ENCODE results near the gene CHCHD3. TPM values are rescaled to one million over a fixed set of nuclear protein-coding genes. Genes with fewer than 3 reads are reported as not detected.

The CHCHD3 gene
- total and polyA plus RNA-seq, 4 donors = 29.1 to 50.3 (median 36.0) TPM

DNA sequence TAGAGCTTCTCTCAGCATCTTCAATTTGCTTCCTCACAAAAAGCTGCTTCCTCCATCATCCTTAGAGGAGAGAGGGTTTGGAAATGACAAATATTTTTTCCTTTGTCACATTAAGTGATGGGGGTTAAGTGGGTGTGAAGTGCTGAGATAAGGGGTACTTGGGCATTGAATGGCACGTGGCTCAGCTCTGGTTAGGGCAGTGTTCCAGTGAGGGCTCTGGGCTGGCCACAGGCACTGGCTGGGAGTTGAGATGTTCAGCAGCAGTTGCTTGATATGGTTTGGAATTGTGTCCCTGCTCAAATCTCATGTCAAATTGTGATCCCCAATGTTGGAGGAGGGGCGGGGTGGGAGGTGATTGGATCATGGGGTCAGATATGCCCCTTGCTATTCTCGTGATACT, 33.7 kb upstream of the CHCHD3 start:
- 48 to 49% methylated on average over 3 of the region's 3 CpGs for WGBS, 2 donors
- no peaks in the 10 kb centered on the region for H3K4me1 ChIP-seq (ENCODE audit: control insufficient read depth in 1 of 2, insufficient read depth in 2 of 2, low read length in 2 of 2)
- no peak overlapping the region for H3K27ac ChIP-seq (ENCODE audit: low read depth in 1 of 2, low read length in 2 of 2)
- DNase-seq = no peak
- ATAC-seq (ENCODE audit: low FRiP score) = no peak
- intact Hi-C loops (cut with DNase I) = no loop called here
- H3K9me3 ChIP-seq (ENCODE audit: control insufficient read depth, low read length) = no peaks in the 10 kb centered on the region
- H3K4me3 ChIP-seq (ENCODE audit: low read length in 2 of 2) = no peak overlapping the region
- H3K36me3 ChIP-seq (ENCODE audit: control insufficient read depth in 1 of 2, insufficient read depth in 2 of 2, low read length in 1 of 2) = no peaks in the 10 kb centered on the region
- no peaks in the 10 kb centered on the region for H3K27me3 ChIP-seq (ENCODE audit: control insufficient read depth in 1 of 2, insufficient read depth in 2 of 2, low read length in 1 of 2)

- H3K4me1 ChIP-seq (ENCODE audit: control insufficient read depth in 1 of 2, insufficient read depth in 2 of 2, low read length in 2 of 2) = no peaks in the 10 kb centered on the region
- no peak overlapping the region for H3K27ac ChIP-seq (ENCODE audit: low read depth in 1 of 2, low read length in 2 of 2)
- intact Hi-C loops (cut with DNase I) = no loop called here
- ATAC-seq (ENCODE audit: low FRiP score) (no peak), DNase-seq (no peak)
- H3K9me3 ChIP-seq (ENCODE audit: control insufficient read depth, low read length) = no peaks in the 10 kb centered on the region
- H3K36me3 ChIP-seq (ENCODE audit: control insufficient read depth in 1 of 2, insufficient read depth in 2 of 2, low read length in 1 of 2) = no peaks in the 10 kb centered on the region
- H3K4me3 ChIP-seq (ENCODE audit: low read length in 2 of 2) = no peak overlapping the region
- no peaks in the 10 kb centered on the region for H3K27me3 ChIP-seq (ENCODE audit: control insufficient read depth in 1 of 2, insufficient read depth in 2 of 2, low read length in 1 of 2)
- WGBS, 2 donors = 37 to 38% methylated on average over 1 of the region's 1 CpG
Measured at GRCh38 chr7:133114519-133114918, 32.6 kb upstream of the CHCHD3 start.

DNA sequence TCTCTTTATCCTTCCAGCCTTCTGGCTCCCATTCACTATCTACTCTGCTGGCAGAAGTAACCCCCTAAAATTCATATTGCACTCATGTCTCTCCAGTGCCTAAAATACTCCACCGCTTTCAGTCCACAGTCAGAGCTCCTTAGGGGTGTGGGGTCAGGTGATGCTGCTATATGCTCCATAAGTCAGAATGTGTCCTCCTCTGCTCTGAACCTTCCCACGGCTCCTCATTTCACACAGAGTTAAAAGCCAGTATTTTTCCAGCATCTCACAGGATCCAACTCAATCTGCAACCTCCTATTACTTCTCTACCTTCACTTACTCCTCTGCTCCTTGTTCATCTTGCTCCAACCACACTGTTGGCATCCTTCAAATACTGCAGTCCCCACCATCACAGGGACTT, 31.1 kb upstream of the CHCHD3 start:
- Histone ChIP-seq H3K9me3 (ENCODE audit: control insufficient read depth, low read length) (no peaks in the 10 kb centered on the region), H3K27me3 (ENCODE audit: control insufficient read depth in 1 of 2, insufficient read depth in 2 of 2, low read length in 1 of 2) (no peaks in the 10 kb centered on the region), H3K4me1 (ENCODE audit: control insufficient read depth in 1 of 2, insufficient read depth in 2 of 2, low read length in 2 of 2) (no peaks in the 10 kb centered on the region), H3K4me3 (ENCODE audit: low read length in 2 of 2) (no peak overlapping the region), H3K36me3 (ENCODE audit: control insufficient read depth in 1 of 2, insufficient read depth in 2 of 2, low read length in 1 of 2) (no peaks in the 10 kb centered on the region), H3K27ac (ENCODE audit: low read depth in 1 of 2, low read length in 2 of 2) (no peak overlapping the region)
- ATAC-seq (ENCODE audit: low FRiP score) = no peak
- no peak for DNase-seq
- intact Hi-C loops (cut with DNase I) = no loop called here
- 90 to 91% methylated on average over 2 of the region's 2 CpGs for WGBS, 2 donors

DNA sequence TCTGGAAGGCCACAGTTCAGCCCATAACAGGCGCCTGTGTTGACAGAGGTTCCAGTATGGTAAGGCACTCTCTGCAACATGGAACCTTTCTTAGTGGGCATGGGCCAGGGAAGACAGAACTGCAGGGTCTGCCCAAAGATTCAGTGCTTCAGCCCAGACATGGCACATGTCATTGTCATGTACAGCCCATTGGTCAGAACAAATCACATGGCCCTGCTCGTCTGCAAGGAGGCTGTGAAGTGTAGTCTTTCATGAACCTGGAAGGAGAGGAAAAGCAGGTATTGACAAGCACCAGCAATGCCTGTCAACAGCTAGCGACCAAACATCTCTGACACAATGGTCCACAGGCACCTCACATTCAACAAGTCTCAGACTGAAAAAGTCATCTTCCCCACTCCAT, 30.4 kb upstream of the CHCHD3 start:
- no peak overlapping the region for H3K27ac ChIP-seq (ENCODE audit: low read depth in 1 of 2, low read length in 2 of 2)
- H3K36me3 ChIP-seq (ENCODE audit: control insufficient read depth in 1 of 2, insufficient read depth in 2 of 2, low read length in 1 of 2) = no peaks in the 10 kb centered on the region
- no peaks in the 10 kb centered on the region for H3K4me1 ChIP-seq (ENCODE audit: control insufficient read depth in 1 of 2, insufficient read depth in 2 of 2, low read length in 2 of 2)
- H3K9me3 ChIP-seq (ENCODE audit: control insufficient read depth, low read length) = no peaks in the 10 kb centered on the region
- DNase-seq = no peak
- 64 to 75% methylated on average over 3 of the region's 3 CpGs for WGBS, 2 donors
- H3K4me3 ChIP-seq (ENCODE audit: low read length in 2 of 2) = no peak overlapping the region
- no peak for ATAC-seq (ENCODE audit: low FRiP score)
- no peaks in the 10 kb centered on the region for H3K27me3 ChIP-seq (ENCODE audit: control insufficient read depth in 1 of 2, insufficient read depth in 2 of 2, low read length in 1 of 2)
- intact Hi-C loops (cut with DNase I) = no loop called here

GRCh38 chr7:133110312-133110711, 28.4 kb upstream of the CHCHD3 start:
- H3K9me3 ChIP-seq (ENCODE audit: control insufficient read depth, low read length) = peaks cover 8% of the 10 kb centered on the region
- no peak for DNase-seq
- ATAC-seq (ENCODE audit: low FRiP score) = no peak
- intact Hi-C loops (cut with DNase I) = no loop called here
- H3K4me1 ChIP-seq (ENCODE audit: control insufficient read depth in 1 of 2, insufficient read depth in 2 of 2, low read length in 2 of 2) = no peaks in the 10 kb centered on the region
- 83 to 88% methylated on average over 4 of the region's 4 CpGs for WGBS, 2 donors
- no peak overlapping the region for H3K27ac ChIP-seq (ENCODE audit: low read depth in 1 of 2, low read length in 2 of 2)
- no peak overlapping the region for H3K4me3 ChIP-seq (ENCODE audit: low read length in 2 of 2)
- H3K27me3 ChIP-seq (ENCODE audit: control insufficient read depth in 1 of 2, insufficient read depth in 2 of 2, low read length in 1 of 2) = no peaks in the 10 kb centered on the region
- H3K36me3 ChIP-seq (ENCODE audit: control insufficient read depth in 1 of 2, insufficient read depth in 2 of 2, low read length in 1 of 2) = no peaks in the 10 kb centered on the region

DNA sequence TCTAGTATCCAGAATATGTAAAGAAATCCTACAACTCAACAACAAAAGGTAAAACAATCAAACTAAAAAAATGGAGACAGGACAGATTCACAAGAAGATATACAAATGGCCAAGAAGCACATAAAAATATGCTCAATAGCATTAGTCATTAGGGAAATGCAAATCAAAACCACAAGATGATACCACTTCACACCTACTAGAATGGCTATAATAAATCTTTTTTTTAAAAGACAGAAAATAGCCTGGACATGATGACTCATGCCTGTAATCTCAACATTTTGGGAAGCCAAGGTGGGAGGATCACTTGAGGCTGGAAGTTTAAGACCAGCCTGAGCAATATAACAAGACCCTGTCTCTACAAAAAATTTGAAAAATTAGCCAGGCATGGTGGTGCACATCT, 27.9 kb upstream of the CHCHD3 start:
- intact Hi-C loops (cut with DNase I) = no loop called here
- H3K27me3 ChIP-seq (ENCODE audit: control insufficient read depth in 1 of 2, insufficient read depth in 2 of 2, low read length in 1 of 2) = no peaks in the 10 kb centered on the region
- H3K36me3 ChIP-seq (ENCODE audit: control insufficient read depth in 1 of 2, insufficient read depth in 2 of 2, low read length in 1 of 2) = no peaks in the 10 kb centered on the region
- no peak overlapping the region for H3K4me3 ChIP-seq (ENCODE audit: low read length in 2 of 2)
- peaks cover 9% of the 10 kb centered on the region for H3K9me3 ChIP-seq (ENCODE audit: control insufficient read depth, low read length)
- H3K4me1 ChIP-seq (ENCODE audit: control insufficient read depth in 1 of 2, insufficient read depth in 2 of 2, low read length in 2 of 2) = no peaks in the 10 kb centered on the region
- no peak overlapping the region for H3K27ac ChIP-seq (ENCODE audit: low read depth in 1 of 2, low read length in 2 of 2)
- ATAC-seq (ENCODE audit: low FRiP score) (no peak), DNase-seq (no peak)

DNA sequence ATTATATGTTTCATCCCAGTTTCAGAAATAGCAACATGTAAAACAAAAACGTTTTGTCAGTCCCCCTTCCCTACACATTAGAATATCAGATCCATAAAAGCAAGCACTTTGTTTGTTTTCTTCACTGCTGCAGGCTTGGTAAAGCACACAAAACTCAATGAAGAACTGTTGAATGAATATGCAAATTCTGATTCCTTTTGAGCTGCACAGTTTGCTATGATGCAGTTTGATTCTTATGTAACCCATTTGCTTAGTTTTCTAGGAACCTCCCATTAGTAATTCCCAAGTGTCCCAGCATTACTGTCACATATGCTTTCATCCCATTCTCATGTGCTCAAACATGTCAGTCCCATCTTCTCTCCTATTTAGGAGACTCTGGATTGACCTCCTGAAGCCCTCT, 26.1 kb upstream of the CHCHD3 start:
- Histone ChIP-seq H3K27ac (ENCODE audit: low read depth in 1 of 2, low read length in 2 of 2) (no peak overlapping the region), H3K27me3 (ENCODE audit: control insufficient read depth in 1 of 2, insufficient read depth in 2 of 2, low read length in 1 of 2) (no peaks in the 10 kb centered on the region), H3K36me3 (ENCODE audit: control insufficient read depth in 1 of 2, insufficient read depth in 2 of 2, low read length in 1 of 2) (no peaks in the 10 kb centered on the region), H3K4me1 (ENCODE audit: control insufficient read depth in 1 of 2, insufficient read depth in 2 of 2, low read length in 2 of 2) (no peaks in the 10 kb centered on the region), H3K4me3 (ENCODE audit: low read length in 2 of 2) (no peak overlapping the region), H3K9me3 (ENCODE audit: control insufficient read depth, low read length) (peaks cover 9% of the 10 kb centered on the region)
- ATAC-seq (ENCODE audit: low FRiP score) = no peak
- no peak for DNase-seq
- intact Hi-C loops (cut with DNase I) = no loop called here
- WGBS, 2 donors = 10 to 22% methylated on average over 1 of the region's 1 CpG

GRCh38 chr7:133102276-133103060, 20.6 kb upstream of the CHCHD3 start:
- Histone ChIP-seq H3K27me3 (ENCODE audit: control insufficient read depth in 1 of 2, insufficient read depth in 2 of 2, low read length in 1 of 2) (no peaks in the 10 kb centered on the region), H3K9me3 (ENCODE audit: control insufficient read depth, low read length) (peaks cover 9% of the 10 kb centered on the region), H3K27ac (ENCODE audit: low read depth in 1 of 2, low read length in 2 of 2) (no peak overlapping the region), H3K4me1 (ENCODE audit: control insufficient read depth in 1 of 2, insufficient read depth in 2 of 2, low read length in 2 of 2) (no peaks in the 10 kb centered on the region), H3K4me3 (ENCODE audit: low read length in 2 of 2) (no peak overlapping the region), H3K36me3 (ENCODE audit: control insufficient read depth in 1 of 2, insufficient read depth in 2 of 2, low read length in 1 of 2) (no peaks in the 10 kb centered on the region)
- ATAC-seq (ENCODE audit: low FRiP score) (no peak), DNase-seq (no peak)
- 64 to 68% methylated on average over 6 of the region's 6 CpGs for WGBS, 2 donors
- intact Hi-C loops (cut with DNase I) = no loop called here

DNA sequence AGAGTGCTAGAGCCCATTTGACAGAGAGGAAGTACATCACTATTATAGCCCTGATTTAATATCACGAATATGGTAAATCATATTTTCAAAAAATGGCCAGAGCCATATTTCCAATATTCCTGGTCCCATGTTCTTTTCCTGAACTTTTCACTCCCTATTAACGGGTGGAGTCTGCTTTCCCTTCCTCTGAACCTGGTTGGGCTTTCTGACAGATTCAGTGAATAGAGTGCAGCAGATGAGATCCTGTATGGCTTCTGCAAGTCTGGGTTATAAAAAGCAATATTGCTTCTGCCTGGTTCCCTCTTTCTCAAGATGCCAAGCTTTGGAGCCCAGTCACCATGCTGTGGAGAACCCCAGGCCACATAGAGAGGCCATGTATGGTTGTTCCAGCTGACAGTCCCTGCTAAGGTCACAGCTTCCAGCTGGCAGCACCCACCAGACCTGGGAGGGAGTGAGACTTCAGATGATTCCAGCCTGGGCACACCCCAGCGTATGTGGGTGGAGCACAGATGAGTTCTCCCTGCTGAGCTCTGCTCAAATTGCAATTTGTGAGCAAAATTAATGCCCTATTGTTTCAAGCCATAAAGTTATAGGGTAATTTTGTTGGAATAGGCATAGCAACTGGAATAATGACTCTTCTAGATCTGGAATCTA, 17.9 kb upstream of the CHCHD3 start:
- no peaks in the 10 kb centered on the region for H3K4me1 ChIP-seq (ENCODE audit: control insufficient read depth in 1 of 2, insufficient read depth in 2 of 2, low read length in 2 of 2)
- no peaks in the 10 kb centered on the region for H3K36me3 ChIP-seq (ENCODE audit: control insufficient read depth in 1 of 2, insufficient read depth in 2 of 2, low read length in 1 of 2)
- 59 to 72% methylated on average over 3 of the region's 3 CpGs for WGBS, 2 donors
- ATAC-seq (ENCODE audit: low FRiP score) (peak; percentile 26), DNase-seq (no peak)
- H3K27me3 ChIP-seq (ENCODE audit: control insufficient read depth in 1 of 2, insufficient read depth in 2 of 2, low read length in 1 of 2) = no peaks in the 10 kb centered on the region
- H3K4me3 ChIP-seq (ENCODE audit: low read length in 2 of 2) = no peak overlapping the region
- intact Hi-C loops (cut with DNase I) = no loop called here
- H3K9me3 ChIP-seq (ENCODE audit: control insufficient read depth, low read length) = no peaks in the 10 kb centered on the region
- no peak overlapping the region for H3K27ac ChIP-seq (ENCODE audit: low read depth in 1 of 2, low read length in 2 of 2)

Data from aorta (tissue), 5 donors.